Measurements from ENCODE around the gene CECR2. TPM values are rescaled to one million over a fixed set of nuclear protein-coding genes. Genes with fewer than 3 reads are reported as not detected.

Gene CECR2
- total and polyA plus RNA-seq, 2 experiments from 2014 or later, result 0.10 TPM; not detected in 1

- Histone ChIP-seq H3K27ac (no peak overlapping the region), H3F3A (ENCODE audit: insufficient read depth) (no peaks in the 10 kb centered on the region), H3K9ac (no peak overlapping the region), H3K27me3 (replicated peaks; ENCODE audit: insufficient read depth) (no peaks in the 10 kb centered on the region), H3K9me3 (ENCODE audit: low read depth) (no peaks in the 10 kb centered on the region), H3K79me2 (ENCODE audit: insufficient read depth) (no peaks in the 10 kb centered on the region), H3K4me3 (no peak overlapping the region), H4K20me1 (ENCODE audit: insufficient read depth) (no peaks in the 10 kb centered on the region), H2AFZ (no peak overlapping the region), H3K4me1 (ENCODE audit: insufficient read depth) (no peaks in the 10 kb centered on the region), H3K4me2 (ENCODE audit: unreplicated experiment) (no peak overlapping the region), H3K9me2 (ENCODE audit: insufficient read depth) (no peaks in the 10 kb centered on the region), H3K36me3 (ENCODE audit: low read depth) (no peaks in the 10 kb centered on the region)
- WGBS, 2 experiments (ENCODE audit: low coverage in 1 of 2, low lambda C conversion rate in 2 of 2, missing lambda C conversion rate in 2 of 2), result 43 to 50% methylated on average over 11 to 12 of the region's 12 CpGs
- in situ Hi-C loops (cut with MboI), result no loop called here
- no peak for DNase-seq
- TF ChIP-seq EZH2phosphoT487 (IDR thresholded peaks at IDR 0.05; ENCODE audit: insufficient read depth, low read depth) (no peak), EZH2 (IDR thresholded peaks at IDR 0.05; ENCODE audit: insufficient read depth, poor library complexity, severe bottlenecking) (no peak)
These were observed 12.1 kb downstream of the CECR2 start for GRCh38 chr22:17381192-17381913.

GRCh38 chr22:17384612-17385330, 15.5 kb downstream of the CECR2 start:
- Histone ChIP-seq H3F3A (ENCODE audit: insufficient read depth) (no peaks in the 10 kb centered on the region), H3K4me2 (ENCODE audit: unreplicated experiment) (no peak overlapping the region), H3K36me3 (ENCODE audit: low read depth) (no peaks in the 10 kb centered on the region), H3K27me3 (replicated peaks; ENCODE audit: insufficient read depth) (no peaks in the 10 kb centered on the region), H3K9me2 (ENCODE audit: insufficient read depth) (no peaks in the 10 kb centered on the region), H3K4me1 (ENCODE audit: insufficient read depth) (no peaks in the 10 kb centered on the region), H3K4me3 (no peak overlapping the region), H3K9me3 (ENCODE audit: low read depth) (no peaks in the 10 kb centered on the region), H3K9ac (no peak overlapping the region), H2AFZ (no peak overlapping the region), H3K79me2 (ENCODE audit: insufficient read depth) (no peaks in the 10 kb centered on the region), H4K20me1 (ENCODE audit: insufficient read depth) (no peaks in the 10 kb centered on the region), H3K27ac (no peak overlapping the region)
- WGBS, 2 experiments (ENCODE audit: low coverage in 1 of 2, low lambda C conversion rate in 2 of 2, missing lambda C conversion rate in 2 of 2), result 23 to 30% methylated on average over 7 of the region's 7 CpGs
- no peak for DNase-seq
- TF ChIP-seq EZH2phosphoT487 (IDR thresholded peaks at IDR 0.05; ENCODE audit: insufficient read depth, low read depth) (no peak), EZH2 (IDR thresholded peaks at IDR 0.05; ENCODE audit: insufficient read depth, poor library complexity, severe bottlenecking) (no peak)
- in situ Hi-C loops (cut with MboI), result no loop called here

- no peaks in the 10 kb centered on the region for H3K9me3 ChIP-seq (ENCODE audit: low read depth)
- no peak overlapping the region for H3K9ac ChIP-seq
- no peaks in the 10 kb centered on the region for H3K4me1 ChIP-seq (ENCODE audit: insufficient read depth)
- no peaks in the 10 kb centered on the region for H3F3A ChIP-seq (ENCODE audit: insufficient read depth)
- in situ Hi-C loops (cut with MboI), result no loop called here
- no peak for DNase-seq
- H3K27ac ChIP-seq, result no peak overlapping the region
- H3K36me3 ChIP-seq (ENCODE audit: low read depth), result no peaks in the 10 kb centered on the region
- H2AFZ ChIP-seq, result no peak overlapping the region
- H3K79me2 ChIP-seq (ENCODE audit: insufficient read depth), result no peaks in the 10 kb centered on the region
- H4K20me1 ChIP-seq (ENCODE audit: insufficient read depth), result no peaks in the 10 kb centered on the region
- TF ChIP-seq EZH2 (IDR thresholded peaks at IDR 0.05; ENCODE audit: insufficient read depth, poor library complexity, severe bottlenecking) (no peak), EZH2phosphoT487 (IDR thresholded peaks at IDR 0.05; ENCODE audit: insufficient read depth, low read depth) (no peak)
- 37 to 42% methylated on average over 9 of the region's 9 CpGs for WGBS, 2 experiments (ENCODE audit: low coverage in 1 of 2, low lambda C conversion rate in 2 of 2, missing lambda C conversion rate in 2 of 2)
- H3K27me3 ChIP-seq (replicated peaks; ENCODE audit: insufficient read depth), result no peaks in the 10 kb centered on the region
- H3K4me2 ChIP-seq (ENCODE audit: unreplicated experiment), result no peak overlapping the region
- H3K9me2 ChIP-seq (ENCODE audit: insufficient read depth), result no peaks in the 10 kb centered on the region
- no peak overlapping the region for H3K4me3 ChIP-seq
These were observed 18.1 kb downstream of the CECR2 start for GRCh38 chr22:17387356-17387755.

- Histone ChIP-seq H3K79me2 (ENCODE audit: insufficient read depth) (no peaks in the 10 kb centered on the region), H3K36me3 (ENCODE audit: low read depth) (no peaks in the 10 kb centered on the region), H2AFZ (no peak overlapping the region), H3K9ac (no peak overlapping the region), H3K27ac (no peak overlapping the region), H3K27me3 (replicated peaks; ENCODE audit: insufficient read depth) (no peaks in the 10 kb centered on the region), H4K20me1 (ENCODE audit: insufficient read depth) (no peaks in the 10 kb centered on the region), H3K9me2 (ENCODE audit: insufficient read depth) (no peaks in the 10 kb centered on the region), H3K4me1 (ENCODE audit: insufficient read depth) (no peaks in the 10 kb centered on the region), H3K4me3 (no peak overlapping the region), H3K4me2 (ENCODE audit: unreplicated experiment) (no peak overlapping the region), H3K9me3 (ENCODE audit: low read depth) (no peaks in the 10 kb centered on the region), H3F3A (ENCODE audit: insufficient read depth) (no peaks in the 10 kb centered on the region)
- TF ChIP-seq EZH2phosphoT487 (IDR thresholded peaks at IDR 0.05; ENCODE audit: insufficient read depth, low read depth), result no peak
- TF ChIP-seq EZH2 (IDR thresholded peaks at IDR 0.05; ENCODE audit: insufficient read depth, poor library complexity, severe bottlenecking), result no peak
- in situ Hi-C loops (cut with MboI), result no loop called here
- no peak for DNase-seq
- WGBS, 2 experiments (ENCODE audit: low coverage in 1 of 2, low lambda C conversion rate in 2 of 2, missing lambda C conversion rate in 2 of 2), result 66 to 72% methylated on average over 10 of the region's 10 CpGs
These were observed 19.0 kb downstream of the CECR2 start for GRCh38 chr22:17388235-17388634.

Data from GM23248 (cell line).